SK-N-SH (cell line): ENCODE data around the gene ORC6.
"Not testable (repeated sequence)": the region's sequence is repeated elsewhere in the genome, so short reads cannot be mapped to it uniquely, and the experiment has no call there.

Experiments
- EP300 ChIP-seq, 2 experiments: IDR thresholded peaks; 2 replicates each; pipeline versions ENCODE4 v1.4.0 to v1.6.1; 2012; ENCODE audit warnings: borderline replicate concordance in 1 of 2, low read depth in 1 of 2, low read length in 1 of 2
- POLR2AphosphoS5 ChIP-seq: IDR thresholded peaks from 2 replicates; pipeline ENCODE4 v1.6.1; 2012; ENCODE audit warnings: low read depth, low read length

GRCh38 chr16:46677943-46678342 lies 11.5 kb upstream of the ORC6 start:
- not testable (repeated sequence) for TF ChIP-seq EP300 (IDR thresholded peaks at IDR 0.05; ENCODE audit: borderline replicate concordance in 1 of 2, low read depth in 1 of 2, low read length in 1 of 2); POLR2AphosphoS5
